HG02938 (cell line): ENCODE results near the gene ASCC1.

ENCODE experiments used
- ATAC-seq: cut with Tn5 transposase; IDR thresholded peaks from one replicate; pipeline ENCODE4 v1.9.1; 2021; ENCODE audit warnings: mild to moderate bottlenecking, moderate library complexity; ENCODE audit not compliant: unreplicated experiment

The ASCC1 gene

GRCh38 chr10:72056113-72056512, 160.0 kb downstream of the ASCC1 start:
- ATAC-seq, result no peak

DNA sequence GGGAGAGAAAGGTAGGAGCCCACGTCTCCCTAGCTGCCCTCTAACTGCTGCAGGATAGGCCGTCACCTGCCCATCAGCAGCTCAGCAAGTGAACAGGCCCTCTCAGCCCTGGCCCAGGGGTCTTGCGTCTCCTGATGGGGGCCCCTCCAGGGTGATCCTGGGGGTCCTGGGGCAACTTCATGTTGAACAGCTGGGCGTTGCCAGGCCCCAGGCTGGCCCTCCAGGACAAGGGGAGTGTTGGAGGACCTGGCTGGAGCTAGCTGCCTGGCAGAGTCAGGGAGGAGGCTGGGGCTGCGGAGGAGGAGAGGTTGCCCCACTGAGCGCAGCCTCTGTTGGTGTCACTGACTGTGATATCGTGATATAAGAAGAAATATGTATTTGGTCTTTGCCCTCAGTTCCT, 162.4 kb downstream of the ASCC1 start:
- no peak for ATAC-seq

DNA sequence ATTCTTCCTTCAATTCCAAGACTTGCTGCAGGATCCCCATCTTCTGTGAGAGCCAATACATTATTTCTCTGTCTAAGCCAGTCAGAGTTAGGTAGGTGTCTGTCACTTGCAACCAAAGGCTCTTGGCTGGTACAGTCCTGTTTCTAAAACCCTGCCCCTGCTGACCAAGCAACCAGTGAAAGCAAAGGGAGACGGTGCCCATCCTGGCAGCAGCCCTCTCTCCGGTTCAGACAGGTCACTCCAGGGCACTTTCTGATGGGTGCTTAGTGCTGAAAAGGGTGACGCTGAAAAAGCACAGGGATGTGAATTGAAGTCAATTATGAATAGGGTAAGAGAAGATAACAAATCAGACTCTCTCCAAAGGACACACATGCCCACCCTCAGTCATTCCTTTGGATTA, 165.2 kb downstream of the ASCC1 start:
- ATAC-seq, result no peak

DNA sequence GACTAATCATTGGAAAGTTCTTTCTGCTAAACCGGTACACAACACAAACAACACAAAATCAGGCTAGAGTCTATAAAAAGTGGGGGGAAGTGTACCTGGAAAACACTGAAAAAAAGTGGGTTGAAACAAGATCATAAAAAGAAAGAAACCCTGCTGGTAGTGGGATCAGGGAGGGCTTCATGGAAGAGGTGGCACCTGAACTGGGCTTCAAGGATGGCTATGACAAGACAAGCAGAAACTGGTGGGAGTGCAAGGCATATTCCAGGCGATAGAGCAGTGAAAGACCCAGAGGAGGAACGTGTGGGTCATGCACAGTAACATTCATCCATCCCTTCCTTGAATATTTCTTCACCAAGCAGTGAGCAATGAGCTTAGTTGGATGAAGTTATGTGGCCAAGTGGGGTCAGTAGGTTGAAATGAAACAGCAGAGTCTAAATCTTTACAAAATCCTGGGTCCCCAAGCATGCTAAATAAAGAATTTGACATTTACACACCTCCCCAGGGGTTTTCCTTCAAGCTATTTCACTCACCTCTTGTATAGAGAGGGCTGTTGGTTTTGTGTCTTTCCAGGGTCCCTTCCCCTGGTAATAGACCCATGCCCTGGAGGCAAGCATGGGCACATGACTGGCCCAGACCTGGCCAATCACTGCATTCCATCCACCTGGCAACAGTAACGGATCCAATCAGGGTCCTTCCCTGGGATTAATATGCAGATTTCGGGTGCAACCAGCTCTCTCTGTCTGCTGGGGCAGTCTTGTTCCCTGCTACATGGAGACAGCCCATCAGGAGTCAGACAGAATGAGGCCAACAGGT, 165.9 kb downstream of the ASCC1 start:
- ATAC-seq, result no peak

- ATAC-seq, result no peak
Measured at GRCh38 chr10:72049472-72049871, 166.6 kb downstream of the ASCC1 start.

GRCh38 chr10:72048450-72049124, 167.5 kb downstream of the ASCC1 start:
- no peak for ATAC-seq
